NCI-H1694 (cell line): Measurements from ENCODE around the gene LCE6A.

Experiments used
- DNase-seq: peaks from one replicate; lab custom pipeline; 2025; lab: John Stamatoyannopoulos, UW

LCE6A gene

DNA sequence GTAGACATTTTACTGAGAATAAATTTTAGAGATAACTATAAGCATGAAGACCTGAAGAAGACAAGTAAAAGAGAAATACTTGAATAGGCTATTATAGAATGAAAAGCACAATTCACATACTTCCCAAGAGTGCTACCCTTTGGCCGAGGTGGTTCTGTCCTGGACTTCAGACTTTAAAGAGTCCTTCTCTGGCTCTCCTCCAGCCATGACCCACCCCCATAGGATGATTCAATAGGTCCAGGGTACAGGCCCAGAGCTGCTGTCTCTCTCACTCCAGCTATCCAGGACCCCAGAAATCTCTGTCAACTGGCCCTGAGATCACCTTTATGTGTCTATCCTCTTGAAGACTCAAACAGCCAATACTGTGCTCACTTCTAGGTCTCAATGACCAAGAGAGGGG, 34.2 kb downstream of the LCE6A start:
- no peak for DNase-seq

DNA sequence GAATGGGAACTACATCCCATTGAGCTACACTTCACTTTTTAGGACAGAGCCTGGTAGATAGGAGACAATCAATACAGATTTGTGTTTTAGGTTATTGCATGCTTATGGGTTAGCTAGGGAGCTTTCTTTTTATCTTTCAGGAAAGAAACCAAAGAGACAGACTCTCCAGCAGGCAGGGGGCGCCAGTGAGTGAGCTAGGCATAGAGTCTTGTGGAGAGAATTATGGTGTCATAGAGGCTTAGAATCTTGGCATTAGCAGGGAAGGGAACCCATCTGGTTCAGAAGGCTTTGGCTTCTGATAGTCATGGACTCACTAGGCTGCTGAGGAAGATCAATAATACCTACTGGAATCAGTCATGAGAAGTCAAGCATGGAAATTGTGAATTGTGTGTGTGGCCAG, 35.4 kb downstream of the LCE6A start, which contains the start of gene SMCP:
SMCP (plus strand) TSS at position 281 of the 400 bp plus-strand sequence. CDS start 6,101 bp downstream, outside the sequence.
- DNase-seq: no peak

DNA sequence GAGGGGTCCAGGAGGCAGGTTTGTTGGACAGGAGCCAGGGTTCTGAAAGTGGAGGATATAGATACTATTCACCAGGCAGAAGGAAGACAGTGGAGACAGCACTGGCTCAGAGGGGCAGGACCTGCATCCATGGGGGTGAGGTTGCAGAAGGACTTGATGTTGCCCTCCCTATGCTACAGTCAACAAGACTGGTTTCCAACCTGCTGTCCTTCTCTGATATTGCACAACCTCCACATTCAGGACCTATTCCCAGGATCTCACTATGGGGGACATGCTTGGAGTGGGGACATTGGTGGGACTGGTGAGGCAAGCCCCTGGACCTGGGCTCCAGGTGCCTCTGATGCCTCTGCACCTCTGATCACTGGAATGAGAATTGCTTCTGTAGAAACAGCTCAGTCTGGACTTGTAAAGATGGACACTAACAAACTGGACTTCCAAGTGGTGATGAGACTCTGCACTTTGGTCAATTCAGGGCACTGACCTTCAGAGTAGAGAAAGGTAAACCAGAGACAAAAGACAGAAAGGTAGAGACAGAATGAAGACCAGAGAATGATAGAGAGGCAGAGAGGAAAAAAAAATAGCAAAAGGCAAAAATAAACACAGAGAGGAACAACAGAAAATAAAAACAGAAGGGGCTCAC, 37.0 kb downstream of the LCE6A start:
- DNase-seq: no peak

DNA sequence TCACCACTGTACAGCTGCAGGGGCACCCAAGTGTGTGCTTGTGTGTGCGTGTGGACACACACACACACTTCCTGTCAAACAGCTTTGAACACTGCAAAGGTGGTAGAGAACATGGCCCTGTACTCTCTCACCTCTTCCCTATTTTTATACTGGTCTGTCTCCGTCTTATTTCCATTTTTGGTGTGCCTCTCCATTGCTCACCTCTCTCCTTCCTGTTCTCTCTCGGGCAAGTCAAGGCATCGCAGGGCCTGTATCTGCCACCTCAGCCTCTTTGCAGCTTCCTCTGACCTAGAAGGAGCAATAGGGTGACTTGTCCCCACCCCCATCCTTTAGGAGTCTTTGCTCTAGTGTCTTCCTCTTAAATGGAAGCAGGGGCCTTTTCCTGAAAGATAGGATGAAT, 37.7 kb downstream of the LCE6A start:
- DNase-seq: no peak

DNA sequence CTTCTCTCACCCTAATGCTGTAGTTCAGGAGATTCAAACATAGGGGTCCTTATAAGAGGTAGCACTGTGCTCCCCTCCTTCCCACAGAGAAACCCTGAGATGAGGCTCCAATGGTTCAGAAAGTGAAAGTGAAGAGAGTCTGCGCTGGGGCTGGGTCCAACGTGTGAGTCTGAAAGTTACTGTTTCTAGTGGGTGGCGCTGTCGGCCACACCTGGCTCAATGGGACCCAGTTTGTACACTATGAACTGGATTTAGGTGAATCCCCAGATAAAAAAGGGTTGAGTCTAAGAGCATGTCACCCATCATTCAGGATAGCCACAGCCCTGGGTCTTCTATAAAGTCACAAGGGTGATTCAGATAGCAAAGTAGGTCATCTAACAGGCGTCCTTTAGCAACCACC, 38.3 kb downstream of the LCE6A start:
- no peak for DNase-seq

DNA sequence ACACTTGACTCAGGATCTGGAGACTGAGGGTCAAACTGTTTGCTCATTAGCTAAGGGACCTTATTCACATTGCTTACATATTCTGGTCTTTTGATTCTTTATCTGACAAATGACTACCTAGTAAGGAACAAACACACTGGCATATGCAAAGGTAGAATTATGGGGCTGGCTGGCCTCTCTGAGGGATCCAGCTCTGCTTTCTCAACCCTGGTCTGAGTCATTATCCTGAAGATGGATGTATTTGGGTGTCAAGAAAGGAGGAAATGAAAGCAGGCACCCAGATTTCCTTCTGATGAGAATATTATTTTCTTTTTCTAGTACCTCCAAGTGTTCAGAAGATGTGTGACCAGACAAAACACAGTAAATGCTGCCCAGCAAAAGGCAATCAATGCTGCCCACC, 41.4 kb downstream of the LCE6A start:
- no peak for DNase-seq

DNA sequence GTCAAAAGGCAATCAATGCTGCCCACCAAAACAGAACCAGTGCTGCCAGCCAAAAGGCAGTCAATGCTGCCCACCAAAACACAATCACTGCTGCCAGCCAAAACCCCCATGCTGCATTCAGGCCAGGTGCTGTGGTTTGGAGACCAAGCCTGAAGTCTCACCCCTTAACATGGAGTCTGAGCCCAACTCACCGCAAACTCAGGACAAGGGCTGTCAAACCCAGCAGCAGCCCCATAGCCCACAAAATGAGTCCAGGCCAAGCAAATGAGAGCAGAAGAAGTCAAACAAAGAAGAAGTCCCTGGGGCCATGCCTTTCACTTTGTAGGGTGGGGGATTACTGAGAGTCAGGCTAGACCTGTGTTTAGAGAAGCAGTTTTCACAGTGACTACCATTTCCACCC, 41.9 kb downstream of the LCE6A start:
- no peak for DNase-seq

DNA sequence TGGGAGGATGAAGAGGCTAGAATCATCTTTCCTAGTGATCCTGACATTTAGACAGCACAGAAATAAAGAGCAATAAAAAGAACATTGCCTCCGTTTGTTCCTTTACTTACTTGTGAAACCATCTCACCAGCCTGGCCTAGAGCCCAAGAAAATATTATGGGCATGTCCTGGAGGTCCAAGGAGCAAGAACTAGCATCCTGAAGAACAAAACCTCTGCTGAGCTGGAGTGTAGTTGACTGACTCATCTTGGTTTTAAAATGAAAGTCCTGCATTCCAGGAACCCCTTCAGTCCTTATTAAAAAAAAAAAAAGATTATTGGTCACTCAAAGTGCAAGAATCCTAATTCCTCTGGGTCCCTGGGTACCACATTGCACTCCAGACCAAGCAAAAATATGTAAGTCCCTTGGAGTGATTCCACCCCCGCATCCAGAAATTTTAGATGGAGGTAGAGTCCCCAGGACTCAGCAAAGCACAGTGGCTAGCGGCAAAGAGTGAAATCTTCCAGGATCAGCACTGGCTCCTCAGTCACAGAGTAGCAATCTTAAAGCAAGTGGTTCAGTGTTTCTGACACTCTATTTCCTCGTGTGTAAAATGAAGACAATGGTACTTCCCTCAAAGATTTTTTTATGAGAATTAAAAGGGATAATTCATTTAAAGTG, 42.4 kb downstream of the LCE6A start:
- no peak for DNase-seq

DNA sequence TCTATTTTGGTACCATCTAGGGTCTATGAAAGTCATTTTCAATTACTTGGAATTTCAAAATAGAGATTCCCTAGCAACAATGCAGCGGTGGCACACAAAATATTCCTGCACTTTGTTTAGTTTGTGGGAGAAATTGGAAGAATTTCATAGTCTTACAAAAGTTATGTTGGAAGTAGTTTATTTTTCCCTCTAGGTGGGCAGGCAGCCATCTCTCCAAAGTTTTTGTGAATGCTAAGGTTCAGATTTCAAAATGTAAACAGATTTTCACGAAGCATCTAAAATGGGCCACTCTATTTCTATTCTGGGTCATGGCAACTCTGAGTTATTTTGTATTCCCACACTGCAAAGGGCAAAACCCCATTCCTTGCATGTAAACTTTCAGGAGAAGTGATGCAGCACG, 43.4 kb downstream of the LCE6A start:
- no peak for DNase-seq

DNA sequence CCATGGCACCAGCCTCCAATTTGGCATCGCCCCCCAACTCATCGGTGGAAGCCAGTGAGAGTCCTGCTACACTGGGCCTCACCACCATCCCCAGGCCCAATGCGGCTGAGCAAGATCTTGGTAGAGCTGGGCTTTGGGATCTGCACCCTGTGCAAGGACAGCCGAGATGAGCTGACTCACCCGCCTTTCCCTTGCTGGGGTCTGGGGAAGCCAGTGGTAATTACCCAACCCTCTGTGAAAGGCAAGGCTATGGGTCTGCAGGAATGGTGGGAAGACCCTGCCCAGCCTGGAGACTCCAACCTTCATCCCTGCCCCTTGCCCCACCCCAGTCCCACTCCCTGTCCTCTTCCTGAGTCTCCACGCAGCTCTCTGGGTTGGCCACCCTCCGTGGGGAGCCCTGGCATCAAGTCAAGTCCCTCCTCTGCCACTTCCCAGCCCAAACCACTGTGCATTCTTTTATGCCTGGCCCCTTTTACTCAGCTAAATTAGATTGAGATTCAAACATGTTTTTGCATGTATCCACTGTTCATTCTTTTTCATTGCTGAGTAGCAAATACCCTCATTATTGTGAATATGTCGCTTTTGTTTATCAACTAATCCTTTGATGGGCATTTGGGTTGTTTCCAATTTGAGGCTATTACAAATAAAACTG, 44.2 kb downstream of the LCE6A start:
- no peak for DNase-seq

DNA sequence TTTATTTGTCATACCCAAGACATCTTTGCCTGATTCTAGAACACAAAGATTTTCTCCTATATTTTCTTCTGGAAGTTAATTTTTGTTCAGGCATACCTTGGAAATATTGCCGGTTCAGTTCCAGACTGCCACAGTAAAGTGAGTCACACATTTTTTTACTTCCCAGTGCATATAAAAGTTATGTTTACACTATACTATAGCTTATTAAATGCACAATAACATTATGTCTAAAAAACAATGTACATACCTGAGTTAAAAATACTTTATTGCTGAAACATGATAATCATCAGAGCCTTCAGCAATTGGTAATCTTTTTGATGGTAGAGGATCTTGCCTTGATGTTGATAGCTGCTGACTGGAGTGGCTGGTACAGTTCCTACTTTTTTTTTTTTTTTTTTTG, 45.5 kb downstream of the LCE6A start:
- no peak for DNase-seq
